HPDE6-E6E7 (cell line): ENCODE data around the gene ABHD2.
"Not testable (repeated sequence)": the region's sequence is repeated elsewhere in the genome, so short reads cannot be mapped to it uniquely, and the experiment has no call there.

ENCODE experiments used
- DNase-seq: peaks from one replicate; pipeline ENCODE4 v3.0.0; 2011; ENCODE audit warnings: missing footprints; ENCODE audit errors: extremely low spot score

ABHD2 gene

DNA sequence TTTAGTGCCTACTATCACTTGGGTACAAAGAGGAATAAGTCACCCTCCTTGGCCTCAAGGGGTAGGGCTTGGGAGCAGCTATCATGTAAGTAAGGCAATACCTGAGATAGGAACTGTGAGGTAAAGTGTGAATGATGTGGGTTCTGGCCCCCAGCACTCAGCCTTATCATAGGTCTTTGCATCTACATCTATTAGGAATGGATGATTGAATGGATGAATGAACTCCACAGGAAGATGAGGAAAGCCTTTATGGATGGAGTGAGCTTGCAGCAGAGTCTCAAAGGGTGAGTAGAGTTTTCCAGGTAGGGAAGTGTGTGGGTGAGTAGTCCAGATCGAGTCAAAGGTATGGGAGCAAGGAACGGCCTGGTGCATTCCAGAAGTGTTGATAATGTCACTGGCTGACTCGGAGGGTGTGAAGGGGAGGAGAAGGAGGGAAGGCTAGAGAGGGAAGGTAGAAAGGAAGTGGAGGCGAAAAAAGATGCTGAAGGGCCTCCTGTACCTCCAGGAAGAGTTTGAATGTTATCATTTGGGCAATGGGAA is 13.1 kb upstream of the ABHD2 start:
- DNase-seq, result no peak

DNA sequence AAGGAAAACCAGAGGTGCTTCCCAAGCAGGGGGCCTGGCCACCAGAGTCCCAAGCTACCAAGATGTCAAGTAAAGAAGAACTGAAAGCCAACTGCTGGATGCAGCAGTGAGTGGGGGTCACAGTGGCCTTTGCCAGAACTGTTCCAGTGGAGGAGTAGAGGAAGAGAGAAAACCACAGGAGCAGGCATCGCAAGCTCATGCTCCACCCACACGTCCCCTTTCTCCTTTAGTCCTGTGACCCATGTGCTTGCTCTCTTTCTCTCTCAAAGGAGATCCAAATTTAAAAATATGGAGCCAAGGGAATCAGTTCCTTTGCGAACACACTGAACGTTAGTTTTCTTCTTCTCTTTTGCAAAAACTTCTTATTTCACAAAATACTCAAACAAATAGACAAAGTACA is 12.4 kb upstream of the ABHD2 start:
- no peak for DNase-seq

DNA sequence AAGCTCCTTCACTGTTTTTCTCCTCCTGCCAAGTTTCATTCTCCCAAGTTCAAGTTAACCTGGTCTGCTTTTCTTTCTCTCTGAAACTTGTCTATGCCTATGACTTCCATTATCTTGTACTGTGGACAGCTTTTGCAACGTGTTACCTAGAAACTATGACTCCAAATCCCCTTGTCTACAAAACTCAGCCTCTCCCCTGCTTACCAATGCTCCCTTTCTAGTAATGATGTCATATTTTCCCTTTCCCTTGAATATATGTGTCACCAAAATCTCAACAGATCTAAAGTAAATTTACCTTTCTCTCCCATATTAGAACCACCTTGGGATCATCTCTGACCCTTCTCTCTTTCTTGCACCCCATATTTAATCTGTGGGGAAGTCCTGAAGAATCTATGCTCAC is 10.5 kb upstream of the ABHD2 start:
- no peak for DNase-seq

DNA sequence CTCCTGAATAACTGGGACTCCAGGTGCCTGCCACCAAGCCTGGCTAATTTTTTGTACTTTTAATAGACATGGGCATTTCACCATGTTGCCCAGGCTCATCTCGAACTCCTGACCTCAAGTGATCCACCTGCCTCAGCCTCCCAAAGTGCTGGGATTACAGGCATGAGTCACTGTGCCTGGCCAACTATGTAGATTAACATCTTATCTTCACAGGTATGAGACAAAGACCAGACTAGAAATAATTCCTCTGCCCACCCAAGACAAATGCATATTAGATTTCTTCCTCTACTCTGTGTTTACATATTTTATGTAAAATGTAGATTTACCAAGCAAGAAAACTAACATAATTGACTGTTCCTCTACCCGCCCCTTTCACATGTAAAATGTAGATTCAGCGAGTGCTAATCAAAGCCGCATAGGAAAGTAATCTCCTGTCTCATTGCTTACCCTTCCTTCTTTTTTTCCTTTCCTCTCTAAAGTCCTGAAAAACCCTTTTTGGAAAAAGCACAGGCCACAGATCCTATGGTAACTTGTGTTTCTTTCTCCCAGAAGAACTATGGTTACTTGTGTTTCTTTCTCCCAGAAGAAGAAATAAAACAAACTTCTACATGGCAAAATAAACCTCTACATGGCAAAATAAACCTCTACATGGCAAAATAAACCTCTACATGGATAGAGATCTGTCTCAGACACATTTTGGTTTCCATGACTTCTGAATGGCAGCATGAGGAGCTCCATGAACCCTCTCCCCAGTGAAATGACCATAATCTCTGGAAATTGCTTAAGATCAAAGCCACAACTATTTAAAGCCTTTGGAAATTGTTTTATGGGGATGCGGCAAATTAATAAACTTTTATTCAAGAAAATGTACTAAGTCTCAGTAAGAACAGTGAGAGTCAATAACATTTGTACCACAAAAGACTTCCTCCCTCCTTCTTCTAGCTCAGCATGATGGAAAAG is 9.1 kb upstream of the ABHD2 start:
- no peak for DNase-seq

DNA sequence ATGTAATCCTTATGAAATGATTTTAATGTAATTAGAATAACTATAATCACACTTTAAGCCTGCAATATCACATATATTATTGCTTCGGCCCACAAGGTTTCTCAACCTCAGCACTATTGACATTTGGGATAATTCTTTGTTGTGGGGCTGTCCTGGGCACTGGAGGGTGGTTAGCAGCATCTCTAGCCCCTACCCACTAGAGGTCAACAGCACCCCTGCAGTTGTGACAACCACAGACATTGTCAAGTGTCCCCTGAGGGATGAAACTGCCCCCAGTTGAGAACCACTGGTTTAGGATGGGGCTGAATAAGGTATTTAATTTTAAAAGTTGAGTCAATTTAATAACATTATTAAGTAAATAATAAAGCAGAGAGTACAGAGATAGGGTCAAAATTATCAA is 6.4 kb upstream of the ABHD2 start:
- no peak for DNase-seq

DNA sequence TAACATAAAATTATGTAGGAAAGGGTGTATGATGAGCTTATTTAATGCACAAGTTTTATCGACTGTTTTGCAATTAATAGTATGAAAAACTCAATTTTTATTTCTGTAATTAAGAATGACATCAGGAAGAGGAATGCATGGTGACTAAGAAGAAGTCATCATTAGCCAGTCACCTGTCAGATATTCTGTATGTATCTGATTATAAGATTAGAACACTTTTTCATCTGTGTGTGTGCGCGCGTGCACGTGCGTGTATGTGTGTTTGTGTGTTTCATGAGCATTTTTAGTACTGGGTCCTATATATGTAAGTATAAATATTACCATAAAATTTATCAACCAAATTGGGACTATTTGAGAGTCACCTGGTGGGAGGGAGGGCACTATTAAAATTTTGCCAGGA is 5.0 kb upstream of the ABHD2 start:
- DNase-seq, result no peak

DNA sequence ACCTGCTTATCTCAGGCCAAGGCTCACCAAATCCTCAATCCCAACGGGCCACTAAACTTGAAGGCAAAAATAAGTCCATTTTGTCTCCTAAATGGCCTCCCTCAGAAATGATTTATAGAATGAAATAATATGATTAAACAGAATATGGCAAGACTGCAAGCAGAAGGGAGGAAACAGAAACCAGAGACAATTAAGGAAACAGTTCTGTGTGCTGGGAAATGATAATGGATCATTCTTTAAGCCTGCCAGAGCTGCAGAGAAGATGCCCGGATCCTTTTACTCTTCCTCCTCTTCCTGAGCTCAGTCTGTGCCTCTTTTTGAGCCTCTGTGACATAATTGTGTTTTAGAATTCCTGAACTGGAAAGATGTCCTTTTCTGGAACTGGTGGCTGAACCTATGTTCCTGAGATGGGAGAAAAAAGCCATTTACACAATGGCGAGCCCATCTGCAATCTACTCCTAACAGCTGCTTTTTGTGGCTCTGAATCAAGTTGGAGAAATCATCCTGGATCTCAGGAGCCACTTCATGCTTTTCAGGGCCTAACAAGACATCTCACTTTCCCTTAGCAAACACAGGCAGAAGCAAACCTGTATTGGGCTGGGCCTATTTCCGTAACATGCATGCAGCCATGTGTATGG is 2.8 kb upstream of the ABHD2 start:
- no peak for DNase-seq

DNA sequence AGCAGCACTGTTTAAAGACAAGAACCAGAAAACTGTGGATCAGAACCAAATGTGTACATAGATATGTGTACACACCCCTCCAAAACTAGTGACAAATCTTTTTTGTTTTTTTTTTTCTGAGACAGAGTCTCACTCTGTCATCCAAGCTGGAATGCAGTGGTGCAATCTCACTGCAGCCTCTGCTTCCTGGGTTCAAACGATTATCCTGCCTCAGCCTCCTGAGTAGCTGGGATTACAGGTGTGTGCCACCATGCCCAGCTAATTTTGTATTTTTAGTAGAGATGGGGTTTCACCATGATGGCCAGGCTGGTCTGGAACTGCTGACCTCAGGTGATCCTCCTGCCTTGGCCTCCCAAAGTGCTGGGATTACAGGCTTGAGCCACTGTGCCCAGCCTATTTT is 2.3 kb upstream of the ABHD2 start:
- not testable (repeated sequence) for DNase-seq

DNA sequence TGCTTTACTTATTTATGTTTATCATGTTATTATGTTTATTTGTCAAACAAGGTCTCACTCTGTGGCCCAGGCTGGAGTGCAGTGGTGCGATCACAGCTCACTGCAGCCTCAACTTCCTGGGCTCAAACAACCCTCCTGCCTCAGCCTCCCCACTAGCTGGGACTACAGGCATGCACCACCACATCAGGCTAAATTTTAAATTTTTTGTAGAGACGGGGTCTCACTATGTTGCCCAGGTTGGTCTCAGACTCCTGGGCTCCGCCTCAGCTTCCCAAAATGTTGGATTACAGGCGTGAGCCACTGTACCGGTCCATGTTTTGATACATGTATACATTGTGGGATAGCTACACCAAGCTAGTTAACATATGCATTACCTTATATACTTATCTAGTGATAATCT is 1.9 kb upstream of the ABHD2 start:
- DNase-seq, result not testable (repeated sequence)

DNA sequence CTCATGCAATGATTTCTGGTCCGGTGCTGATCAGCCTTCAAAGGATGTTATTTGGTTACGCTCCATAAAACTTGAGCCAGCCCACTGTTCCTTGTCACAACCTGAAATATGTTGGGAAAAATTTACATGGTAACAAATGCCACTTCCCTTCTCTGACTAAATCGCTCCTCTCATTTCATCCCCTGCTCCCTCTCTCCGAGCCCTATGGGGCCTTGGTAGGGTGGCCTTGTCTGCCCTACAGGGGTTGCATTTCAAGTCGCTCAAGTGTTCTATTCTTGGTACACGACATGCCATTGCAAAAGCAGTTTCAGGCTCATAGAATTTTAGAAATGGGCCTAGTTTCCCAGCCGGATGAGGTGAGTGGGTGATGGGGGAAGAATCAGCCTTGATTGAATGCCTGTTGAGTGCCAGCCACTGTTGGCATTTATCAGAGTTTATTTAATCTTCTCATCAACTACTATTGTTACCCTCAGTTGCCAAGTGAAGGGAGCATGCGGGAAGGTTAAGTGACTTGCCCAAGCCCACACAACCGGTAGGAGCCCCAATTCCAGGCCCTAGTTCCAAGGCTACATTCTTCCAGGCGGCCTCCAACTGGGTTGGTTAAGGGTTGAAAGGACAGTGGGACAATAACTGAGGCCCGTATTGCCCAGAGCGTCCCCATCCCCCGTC is 961 bp upstream of the ABHD2 start:
- no peak for DNase-seq

DNA sequence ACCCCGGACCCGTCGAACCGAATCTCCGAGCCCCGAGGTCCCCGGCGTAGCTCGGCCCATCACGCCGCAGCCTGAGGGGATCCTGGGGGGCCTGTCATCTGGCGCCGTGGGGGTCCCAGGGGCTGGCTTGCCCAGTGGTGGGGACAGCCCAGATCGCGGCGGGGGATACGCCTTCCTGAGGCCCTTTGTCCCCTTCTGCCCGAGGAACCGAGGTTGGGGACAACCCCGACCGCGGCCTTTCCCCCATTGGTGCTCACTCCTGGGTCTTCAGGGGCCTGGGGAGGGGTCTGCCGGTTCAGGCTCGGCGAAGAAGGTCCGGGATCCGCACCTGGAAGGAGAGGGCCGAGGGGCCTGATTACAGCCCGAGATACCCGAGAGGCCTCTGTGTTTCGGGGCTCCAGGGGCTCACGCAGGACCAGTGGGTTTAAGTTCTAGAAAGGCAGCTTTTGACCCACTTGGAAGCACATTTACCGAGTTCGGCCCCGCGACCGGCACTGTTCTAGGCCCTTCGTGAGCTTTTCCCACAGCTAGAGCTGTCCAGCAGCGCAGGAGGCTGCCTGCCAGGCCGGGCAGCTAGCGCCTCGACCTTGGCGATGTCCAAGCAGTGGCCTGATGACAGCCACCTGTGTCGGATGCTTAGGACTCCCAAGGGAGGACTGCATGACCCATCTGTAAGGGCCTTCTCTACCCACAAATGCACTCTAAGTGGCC is 504 bp downstream of the ABHD2 start:
- DNase-seq, result no peak

DNA sequence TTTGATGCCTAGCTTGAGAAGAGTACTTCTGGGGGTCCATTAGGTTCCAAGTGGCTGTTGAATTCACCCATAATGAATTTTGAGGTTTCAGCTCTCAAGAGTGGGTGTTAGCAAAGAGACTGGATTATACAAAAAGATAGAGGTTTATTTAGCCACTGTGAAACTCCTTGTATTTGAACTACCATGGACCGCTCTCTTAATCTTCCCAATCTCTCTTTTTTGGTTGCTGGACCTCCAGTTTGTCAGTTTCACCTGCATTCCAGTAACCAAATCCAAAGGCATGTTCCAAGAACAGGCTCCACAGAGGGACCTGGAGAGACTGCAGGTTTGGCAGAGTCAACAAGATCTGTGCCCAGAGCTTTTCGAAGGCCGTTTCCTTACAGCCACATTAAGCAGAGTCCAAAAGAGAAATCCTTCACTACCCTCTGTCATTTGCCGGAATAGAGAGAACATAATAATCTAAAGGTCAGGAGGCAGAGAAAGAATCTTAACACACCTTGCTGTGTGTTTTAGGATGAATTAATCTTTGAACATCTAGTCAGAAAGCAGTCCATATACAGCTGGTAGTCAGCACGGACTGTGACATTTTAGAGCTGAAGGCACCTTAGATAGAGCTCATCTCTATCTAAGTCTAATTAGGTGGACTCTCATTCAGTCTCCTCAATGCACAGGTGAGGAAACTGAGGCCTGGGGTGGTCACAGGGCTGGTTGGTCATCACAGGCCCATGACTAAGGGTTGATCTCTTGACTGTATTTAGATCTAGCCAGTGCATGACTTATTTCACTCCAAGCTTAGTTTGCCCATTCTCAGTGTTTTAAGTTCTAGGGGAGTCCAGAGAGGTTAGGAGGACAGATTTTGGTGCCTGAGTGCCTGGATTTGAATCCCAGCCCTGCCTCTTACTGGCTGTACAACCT is 1.3 kb downstream of the ABHD2 start:
- no peak for DNase-seq

DNA sequence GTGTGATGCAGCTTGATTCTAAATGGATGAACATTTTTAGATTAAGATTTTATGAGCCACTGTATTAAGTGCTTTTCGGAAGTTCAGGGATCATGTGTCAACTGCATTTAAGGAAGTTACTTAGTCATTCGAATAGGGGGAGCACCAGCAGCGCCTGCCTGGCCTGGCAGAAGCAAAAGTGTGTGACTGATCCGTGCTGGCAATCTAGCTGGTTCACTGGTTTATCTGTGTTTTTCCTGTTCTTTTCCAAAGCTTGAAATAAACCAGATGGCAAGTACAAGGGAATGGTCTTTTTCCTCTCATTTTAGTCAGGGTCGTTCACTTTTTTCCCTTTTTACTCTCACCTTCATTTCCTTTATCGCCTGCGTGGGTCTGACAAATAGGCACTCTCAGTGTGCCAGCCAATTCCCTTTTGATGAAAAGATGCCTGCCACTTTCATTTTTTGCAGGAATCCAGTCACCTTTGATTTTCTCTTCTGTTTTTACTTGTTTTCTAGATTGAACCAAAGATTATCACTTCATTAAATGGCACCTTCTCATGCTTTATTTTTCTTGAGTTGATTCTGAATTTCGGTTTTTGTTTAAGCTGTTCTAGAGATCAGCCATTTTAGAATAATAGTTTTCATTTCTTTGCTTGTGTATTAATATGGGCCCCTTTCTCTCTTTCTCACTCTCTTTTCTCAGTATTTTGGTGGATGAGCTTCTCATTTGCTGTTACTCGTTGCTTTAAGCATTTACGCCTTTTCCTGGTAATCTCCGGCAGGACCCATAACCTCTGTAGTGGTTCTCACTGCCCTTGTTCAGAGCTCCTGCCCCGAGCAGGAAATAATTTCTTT is 2.8 kb downstream of the ABHD2 start:
- DNase-seq, result peak; percentile 61

DNA sequence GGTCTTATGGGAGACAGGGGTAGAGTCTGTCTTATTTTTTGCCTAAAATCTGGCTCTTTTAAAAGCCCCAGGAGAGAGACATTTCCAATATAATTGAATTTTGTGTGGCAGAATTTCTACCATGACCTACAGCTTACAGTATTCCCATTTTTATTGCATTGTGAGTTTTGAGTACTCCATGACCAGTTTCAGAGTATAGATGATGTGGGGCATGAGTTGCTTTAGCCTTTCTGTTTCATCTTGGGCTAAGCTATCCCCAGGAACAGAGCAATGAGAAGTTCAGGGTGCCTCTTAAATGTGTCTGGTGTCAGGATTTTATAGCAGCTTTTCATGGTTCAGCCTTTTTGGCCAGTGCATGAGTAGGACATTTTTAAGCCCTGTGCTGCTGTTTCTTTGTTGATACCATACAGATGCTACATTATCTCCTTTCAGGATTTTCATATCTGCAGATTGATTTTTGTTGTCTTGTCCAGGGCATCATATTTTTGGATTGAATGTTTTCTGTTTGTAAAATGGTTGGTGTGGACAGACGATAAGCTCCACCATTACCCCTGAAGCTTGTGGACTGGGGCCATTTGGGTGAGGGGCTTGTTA is 3.5 kb downstream of the ABHD2 start:
- no peak for DNase-seq

DNA sequence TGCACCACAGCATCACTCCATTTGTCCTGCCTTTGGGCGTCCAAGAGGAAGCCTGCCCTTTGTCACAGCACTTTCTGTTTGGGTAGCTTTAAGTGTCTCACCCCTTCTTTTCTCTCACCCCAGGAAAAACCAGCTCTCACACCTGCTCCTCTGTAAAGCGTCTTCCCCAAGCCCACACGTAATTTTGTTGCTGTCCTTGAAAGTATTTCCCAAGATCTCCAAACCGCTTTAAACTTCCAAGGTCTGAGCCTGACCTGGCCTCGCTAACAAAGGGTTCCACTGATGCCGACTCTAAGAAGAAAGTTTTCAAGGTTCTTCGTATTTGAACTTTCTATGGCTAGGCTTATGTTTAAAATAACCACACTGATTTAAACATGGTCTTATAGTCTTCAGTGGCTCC is 5.3 kb downstream of the ABHD2 start:
- DNase-seq, result no peak

DNA sequence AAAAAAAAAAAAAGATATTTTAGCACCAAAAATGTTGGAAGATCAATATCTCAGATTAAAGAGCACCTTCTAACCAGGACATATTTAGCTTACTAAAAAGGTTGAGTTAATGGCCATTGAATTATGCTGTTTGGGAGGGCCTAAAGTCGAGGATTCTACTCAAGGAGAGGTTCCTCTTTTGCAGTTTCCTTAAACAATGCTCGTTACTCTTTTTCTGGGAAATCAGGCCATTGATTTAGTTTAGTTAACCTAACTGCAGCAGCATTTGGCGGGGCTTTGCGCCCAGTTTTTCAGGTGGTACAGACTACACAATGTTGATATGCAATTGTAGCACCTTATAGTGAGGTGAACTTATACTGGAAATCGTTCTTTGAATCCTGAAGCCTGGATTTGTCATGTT is 6.8 kb downstream of the ABHD2 start:
- DNase-seq, result no peak

DNA sequence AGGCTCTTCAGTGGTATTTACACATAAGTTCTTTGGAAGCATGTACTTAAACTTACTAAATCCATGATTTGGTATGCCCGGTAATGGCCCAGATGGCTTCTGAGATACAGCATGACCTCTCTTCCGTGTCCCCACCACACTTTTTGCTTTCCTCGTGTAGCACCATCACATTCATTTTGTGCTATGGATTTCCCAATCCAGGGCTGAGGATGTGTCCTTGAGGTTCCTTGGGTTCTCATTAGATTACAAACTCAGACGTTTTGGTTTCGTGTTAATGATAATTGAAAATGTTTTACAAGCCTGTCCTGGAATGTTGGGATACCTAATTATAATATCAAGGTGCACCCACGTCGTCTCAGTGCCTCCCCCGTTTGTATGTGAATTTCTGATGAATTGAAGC is 7.3 kb downstream of the ABHD2 start:
- no peak for DNase-seq

DNA sequence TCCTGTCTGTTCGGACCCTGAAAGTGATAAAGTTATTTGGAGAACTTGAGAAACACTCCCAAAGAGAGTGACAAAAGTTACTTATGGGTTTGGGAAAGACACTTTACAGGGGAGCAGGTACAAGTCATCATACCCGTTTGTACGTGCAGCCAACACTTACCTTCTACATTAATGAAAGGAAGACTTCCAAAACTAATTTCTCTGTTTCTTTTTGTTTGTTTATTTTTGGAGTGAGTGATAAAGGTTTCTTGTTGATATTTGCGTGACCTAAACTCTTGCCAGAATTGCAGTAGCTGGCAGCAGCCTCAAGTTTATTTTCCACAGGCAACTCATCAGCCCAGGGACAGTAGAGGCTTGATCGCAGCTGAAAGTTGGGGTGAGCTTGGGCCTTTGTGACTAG is 8.4 kb downstream of the ABHD2 start:
- DNase-seq, result no peak

DNA sequence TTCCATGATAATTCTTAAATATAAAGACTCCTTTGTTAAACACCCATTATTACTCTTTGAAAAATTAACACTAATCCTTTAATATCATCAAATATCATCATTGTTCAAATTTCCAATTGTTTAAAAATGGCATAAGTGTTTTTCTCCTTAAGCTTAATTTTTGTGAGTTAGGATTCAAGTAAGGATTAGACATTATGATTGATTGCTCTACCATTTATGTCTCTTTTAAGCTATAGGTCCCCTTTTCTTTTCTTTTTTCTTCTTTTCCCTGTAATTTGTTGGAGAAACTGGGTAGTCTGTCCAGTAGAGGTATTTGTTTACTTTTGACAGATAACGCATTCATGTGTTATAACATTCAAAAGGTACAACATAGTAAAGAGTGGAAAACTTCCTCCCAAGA is 9.1 kb downstream of the ABHD2 start:
- DNase-seq, result no peak
